ENCODE data around the gene NRG3.

NRG3 gene

GRCh38 chr10:82887488-82887887 lies 1012.5 kb downstream of the NRG3 start:
- no peak overlapping the region for H3K4me3 ChIP-seq (ENCODE audit: low read depth, low read length)
- TF ChIP-seq CTCF (IDR thresholded peaks at IDR 0.05; ENCODE audit: low read depth, low read length), result no peak
- DNase-seq (ENCODE audit: low read depth, low spot score), result no peak
- in situ Hi-C loops (cut with HindIII; ENCODE audit: low sequenced_read_pairs), result no loop called here

- in situ Hi-C loops (cut with HindIII; ENCODE audit: low sequenced_read_pairs), result no loop called here
- TF ChIP-seq CTCF (IDR thresholded peaks at IDR 0.05; ENCODE audit: low read depth, low read length), result no peak
- DNase-seq (ENCODE audit: low read depth, low spot score), result no peak
- no peak overlapping the region for H3K4me3 ChIP-seq (ENCODE audit: low read depth, low read length)
These were observed 1013.9 kb downstream of the NRG3 start for GRCh38 chr10:82888809-82889455.

GRCh38 chr10:82889728-82890127 lies 1014.7 kb downstream of the NRG3 start:
- in situ Hi-C loops (cut with HindIII; ENCODE audit: low sequenced_read_pairs), result no loop called here
- no peak for TF ChIP-seq CTCF (IDR thresholded peaks at IDR 0.05; ENCODE audit: low read depth, low read length)
- DNase-seq (ENCODE audit: low read depth, low spot score), result no peak

GRCh38 chr10:82890573-82890972 lies 1015.6 kb downstream of the NRG3 start:
- H3K4me3 ChIP-seq (ENCODE audit: low read depth, low read length), result no peak overlapping the region
- in situ Hi-C loops (cut with HindIII; ENCODE audit: low sequenced_read_pairs), result no loop called here
- TF ChIP-seq CTCF (IDR thresholded peaks at IDR 0.05; ENCODE audit: low read depth, low read length), result no peak
- DNase-seq (ENCODE audit: low read depth, low spot score), result no peak

More at GRCh38 chr10:82889728-82890127, 1014.7 kb downstream of the NRG3 start:
- no peak overlapping the region for H3K4me3 ChIP-seq (ENCODE audit: low read depth, low read length)

- no peak overlapping the region for H3K4me3 ChIP-seq (ENCODE audit: low read depth, low read length)
- in situ Hi-C loops (cut with HindIII; ENCODE audit: low sequenced_read_pairs), result no loop called here
- TF ChIP-seq CTCF (IDR thresholded peaks at IDR 0.05; ENCODE audit: low read depth, low read length), result no peak
These were observed 1033.1 kb downstream of the NRG3 start for GRCh38 chr10:82908096-82908495.

GRCh38 chr10:82908751-82909150 lies 1033.8 kb downstream of the NRG3 start:
- in situ Hi-C loops (cut with HindIII; ENCODE audit: low sequenced_read_pairs), result no loop called here

More at GRCh38 chr10:82908096-82908495, 1033.1 kb downstream of the NRG3 start:
- DNase-seq (ENCODE audit: low read depth, low spot score), result no peak

More at GRCh38 chr10:82908751-82909150, 1033.8 kb downstream of the NRG3 start:
- no peak for DNase-seq (ENCODE audit: low read depth, low spot score)
- TF ChIP-seq CTCF (IDR thresholded peaks at IDR 0.05; ENCODE audit: low read depth, low read length), result no peak
- no peak overlapping the region for H3K4me3 ChIP-seq (ENCODE audit: low read depth, low read length)
